Stimulated activated CD8-positive, alpha-beta memory T cell treated with anti-CD3 and anti-CD28 coated beads, Interleukin-15, amount 100 ng/mL, for 48 hours (primary cell): ENCODE results near the gene POMT1.

Source experiments
- DNase-seq, 2 donors: peaks; one replicate each; pipeline ENCODE4 v3.0.0-alpha.2; 2020; ENCODE audit warnings: low read depth in 2 of 2

The POMT1 gene

GRCh38 chr9:131554087-131554842, 51.5 kb downstream of the POMT1 start:
- DNase-seq: no peak

GRCh38 chr9:131554843-131555351, 52.2 kb downstream of the POMT1 start:
- no peak for DNase-seq

GRCh38 chr9:131555841-131556673, 53.3 kb downstream of the POMT1 start:
- no peak for DNase-seq

GRCh38 chr9:131557855-131558548, 55.3 kb downstream of the POMT1 start:
- no peak for DNase-seq

GRCh38 chr9:131559421-131560000, 56.8 kb downstream of the POMT1 start:
- DNase-seq: no peak

- DNase-seq: no peak
Observed at GRCh38 chr9:131562032-131562959, 59.6 kb downstream of the POMT1 start.

GRCh38 chr9:131565369-131565768, 62.7 kb downstream of the POMT1 start:
- no peak for DNase-seq

GRCh38 chr9:131566158-131566557, 63.4 kb downstream of the POMT1 start:
- DNase-seq: no peak

- DNase-seq: no peak
Observed at GRCh38 chr9:131567910-131568309, 65.2 kb downstream of the POMT1 start.
